Left ventricle myocardium inferior (tissue), 1 donor: ENCODE results near the gene TTLL11. TPM values are rescaled to one million over a fixed set of nuclear protein-coding genes. Genes with fewer than 3 reads are reported as not detected.
"Not testable (repeated sequence)": the region's sequence is repeated elsewhere in the genome, so short reads cannot be mapped to it uniquely, and the experiment has no call there.

Experiments used
- DNase-seq: peaks from one replicate; pipeline ENCODE4 v3.0.0-alpha.2; 2020
- H3K27ac ChIP-seq: fragments of 200-600 bp; replicated peaks from 2 replicates; pipeline ENCODE4 v1.8.0; 2021
- H3K27me3 ChIP-seq: fragments of 200-600 bp; 2 replicates; pipeline ENCODE4 v1.8.0; 2021; ENCODE audit warnings: low read depth
- H3K36me3 ChIP-seq: fragments of 200-600 bp; 2 replicates; pipeline ENCODE4 v1.8.0; 2021
- H3K4me1 ChIP-seq: fragments of 200-600 bp; 2 replicates; pipeline ENCODE4 v1.8.0; 2021
- H3K4me3 ChIP-seq: fragments of 200-600 bp; 2 replicates; pipeline ENCODE4 v1.8.0; 2021; ENCODE audit warnings: mild to moderate bottlenecking, moderate library complexity
- H3K9me3 ChIP-seq: fragments of 200-600 bp; replicated peaks from 2 replicates; pipeline ENCODE4 v1.8.0; 2021
- CTCF ChIP-seq: fragments of 200-600 bp; IDR thresholded peaks from 2 replicates; pipeline ENCODE4 v1.8.0; 2021; ENCODE audit warnings: antibody characterized with exemption, mild to moderate bottlenecking, borderline replicate concordance
- intact Hi-C: fragments of 100-400 bp; cut with micrococcal nuclease; formaldehyde crosslinking; loops from one replicate; pipeline ENCODE4 v1.11.0; 2022
- total RNA-seq: library from RNA; stranded (reverse); fragmentation: NEBNext Ultra II Directional; extraction: Animal tissue kit (Norgen Biotek cat#: 25700); gene quantifications from one replicate; pipeline ENCODE4 v1.2.1, GENCODE V29; 2021
- donor health status: DM: no; HTN: yes; CAD: no; lungs with severe emphysema.

TTLL11 gene
- total RNA-seq, 1 donor from 2014 or later: 7.3 TPM

- H3K4me1 ChIP-seq: peaks cover 23% of the 10 kb centered on the region
- no peaks in the 10 kb centered on the region for H3K27me3 ChIP-seq
- intact Hi-C loops: no loop called here
- no peak overlapping the region for H3K4me3 ChIP-seq
- no peak overlapping the region for H3K27ac ChIP-seq
- H3K36me3 ChIP-seq: no peaks in the 10 kb centered on the region
- H3K9me3 ChIP-seq: no peaks in the 10 kb centered on the region
- no peak for DNase-seq
- no peak for TF ChIP-seq CTCF
These were observed 21.4 kb downstream of the TTLL11 start for GRCh38 chr9:122071715-122072114.

GRCh38 chr9:122070728-122071515, 22.2 kb downstream of the TTLL11 start:
- no peak for TF ChIP-seq CTCF
- intact Hi-C loops: no loop called here
- H3K27ac ChIP-seq: no peak overlapping the region
- no peaks in the 10 kb centered on the region for H3K27me3 ChIP-seq
- H3K4me3 ChIP-seq: no peak overlapping the region
- no peaks in the 10 kb centered on the region for H3K36me3 ChIP-seq
- no peak for DNase-seq
- no peaks in the 10 kb centered on the region for H3K9me3 ChIP-seq
- peaks cover 25% of the 10 kb centered on the region for H3K4me1 ChIP-seq

- peaks cover 28% of the 10 kb centered on the region for H3K4me1 ChIP-seq
- H3K9me3 ChIP-seq, H3K4me3 ChIP-seq, DNase-seq, H3K27ac ChIP-seq, intact Hi-C loops, H3K27me3 ChIP-seq, H3K36me3 ChIP-seq: not testable (repeated sequence)
These were observed 26.4 kb downstream of the TTLL11 start for GRCh38 chr9:122066680-122067079.

GRCh38 chr9:122065923-122066629, 27.0 kb downstream of the TTLL11 start:
- Histone ChIP-seq H3K4me3 (no peak overlapping the region), H3K9me3 (no peaks in the 10 kb centered on the region), H3K36me3 (no peaks in the 10 kb centered on the region), H3K27ac (no peak overlapping the region), H3K27me3 (no peaks in the 10 kb centered on the region), H3K4me1 (peaks cover 28% of the 10 kb centered on the region)
- no peak for TF ChIP-seq CTCF
- intact Hi-C loops: no loop called here
- DNase-seq: no peak

GRCh38 chr9:122060481-122060880, 32.6 kb downstream of the TTLL11 start:
- no peak for TF ChIP-seq CTCF
- no peak for DNase-seq
- H3K27ac ChIP-seq: no peak overlapping the region
- no peaks in the 10 kb centered on the region for H3K36me3 ChIP-seq
- no peaks in the 10 kb centered on the region for H3K9me3 ChIP-seq
- intact Hi-C loops: no loop called here
- H3K4me3 ChIP-seq: no peak overlapping the region
- H3K4me1 ChIP-seq: peaks cover 12% of the 10 kb centered on the region
- no peaks in the 10 kb centered on the region for H3K27me3 ChIP-seq

- intact Hi-C loops: no loop called here
- no peak overlapping the region for H3K27ac ChIP-seq
These were observed 33.2 kb downstream of the TTLL11 start for GRCh38 chr9:122059955-122060324.

More at GRCh38 chr9:122059955-122060324, 33.2 kb downstream of the TTLL11 start:
- Histone ChIP-seq H3K9me3 (no peaks in the 10 kb centered on the region), H3K4me1 (peaks cover 7% of the 10 kb centered on the region), H3K27me3 (no peaks in the 10 kb centered on the region), H3K4me3 (no peak overlapping the region), H3K36me3 (no peaks in the 10 kb centered on the region)
- no peak for TF ChIP-seq CTCF
- no peak for DNase-seq
